H1 (cell line): ENCODE data around the gene PLXNA3. TPM values are rescaled to one million over a fixed set of nuclear protein-coding genes. Genes with fewer than 3 reads are reported as not detected.

Source experiments
- CBX5 ChIP-seq: fragments of 300-800, 300-1000 bp; sonication (generic); IDR thresholded peaks from 2 replicates; pipeline ENCODE4 v1.7.1; 2016; ENCODE audit warnings: antibody characterized with exemption, low read length, low read depth
- EGR1 ChIP-seq: IDR thresholded peaks from 2 replicates; pipeline ENCODE4 v1.6.1; 2011; ENCODE audit warnings: low read depth, low read length, borderline replicate concordance
- NRF1 ChIP-seq: IDR thresholded peaks from 2 replicates; pipeline ENCODE4 v1.6.1; 2011; ENCODE audit warnings: mild to moderate bottlenecking, low read depth, low read length, improper control_type of control experiment
- POLR2A ChIP-seq, 2 experiments: IDR thresholded peaks; 1 replicate in 1 of 2; 2 replicates in 1 of 2; pipeline ENCODE4 v1.6.1; 2011; ENCODE audit warnings: low read depth in 2 of 2, low read length in 2 of 2, mild to moderate bottlenecking in 2 of 2; ENCODE audit errors: control extremely low read depth in 1 of 2
- SAP30 ChIP-seq: fragments of 300-600 bp; sonication (generic); IDR thresholded peaks from 2 replicates; pipeline ENCODE4 v1.7.1; 2012; ENCODE audit warnings: low read length, moderate library complexity, mild to moderate bottlenecking, inconsistent platforms; ENCODE audit not compliant: insufficient read depth, insufficient replicate concordance
- SP2 ChIP-seq: IDR thresholded peaks from 2 replicates; pipeline ENCODE4 v1.6.1; 2012; ENCODE audit warnings: mild to moderate bottlenecking, low read length, inconsistent platforms
- TAF7 ChIP-seq: optimal IDR thresholded peaks from 2 replicates; pipeline ENCODE3; 2011; ENCODE audit warnings: low read depth, mild to moderate bottlenecking, inconsistent platforms, low read length, moderate library complexity, borderline replicate concordance
- polyA plus RNA-seq, 7 experiments: library from polyadenylated mRNA; depleted of rRNA in 3 of 7; stranded (reverse) in 5 of 7; unstranded in 2 of 7; fragments of >200 nt in 5 of 7; fragments of 200-250 nt in 2 of 7; gene quantifications; 1 replicate in 5 of 7; 2 replicates in 1 of 7; 4 replicates in 1 of 7; pipeline versions ENCODE4 v1.2.1 to v1.2.3, GENCODE V29; 2011 to 2013; ENCODE audit warnings: missing spikeins in 2 of 7, mixed read lengths in 2 of 7
- total RNA-seq: library from RNA; stranded (reverse); fragmentation: NEBNext Ultra II Directional; extraction: Animal tissue kit (Norgen Biotek cat#: 25700); gene quantifications from 2 replicates; pipeline ENCODE4 v1.2.1, GENCODE V29; 2021

Gene PLXNA3
- total and polyA plus RNA-seq, 2 of the 8 experiments (the other 6 are each of a cell fraction or from before 2014, with no cell fraction given): 10.7 to 18.2 TPM

GRCh38 chrX:154448484-154448883 is 9.6 kb upstream of the PLXNA3 start (continued):
- TF ChIP-seq SP2 (no peak), SAP30 (no peak), EGR1 (no peak), NRF1 (no peak), CBX5 (no peak), POLR2A (IDR thresholded peaks at IDR 0.05; ENCODE audit: control extremely low read depth in 1 of 2, low read depth in 2 of 2, low read length in 2 of 2) (no peak), TAF7 (no peak)
